Nucleus accumbens (tissue), 56 donors: ENCODE results near the gene DAPK3.

Source experiments
- DNase-seq, 56 donors: peaks; one replicate each; lab custom pipeline; 2025; lab: John Stamatoyannopoulos, UW

The DAPK3 gene

DNA sequence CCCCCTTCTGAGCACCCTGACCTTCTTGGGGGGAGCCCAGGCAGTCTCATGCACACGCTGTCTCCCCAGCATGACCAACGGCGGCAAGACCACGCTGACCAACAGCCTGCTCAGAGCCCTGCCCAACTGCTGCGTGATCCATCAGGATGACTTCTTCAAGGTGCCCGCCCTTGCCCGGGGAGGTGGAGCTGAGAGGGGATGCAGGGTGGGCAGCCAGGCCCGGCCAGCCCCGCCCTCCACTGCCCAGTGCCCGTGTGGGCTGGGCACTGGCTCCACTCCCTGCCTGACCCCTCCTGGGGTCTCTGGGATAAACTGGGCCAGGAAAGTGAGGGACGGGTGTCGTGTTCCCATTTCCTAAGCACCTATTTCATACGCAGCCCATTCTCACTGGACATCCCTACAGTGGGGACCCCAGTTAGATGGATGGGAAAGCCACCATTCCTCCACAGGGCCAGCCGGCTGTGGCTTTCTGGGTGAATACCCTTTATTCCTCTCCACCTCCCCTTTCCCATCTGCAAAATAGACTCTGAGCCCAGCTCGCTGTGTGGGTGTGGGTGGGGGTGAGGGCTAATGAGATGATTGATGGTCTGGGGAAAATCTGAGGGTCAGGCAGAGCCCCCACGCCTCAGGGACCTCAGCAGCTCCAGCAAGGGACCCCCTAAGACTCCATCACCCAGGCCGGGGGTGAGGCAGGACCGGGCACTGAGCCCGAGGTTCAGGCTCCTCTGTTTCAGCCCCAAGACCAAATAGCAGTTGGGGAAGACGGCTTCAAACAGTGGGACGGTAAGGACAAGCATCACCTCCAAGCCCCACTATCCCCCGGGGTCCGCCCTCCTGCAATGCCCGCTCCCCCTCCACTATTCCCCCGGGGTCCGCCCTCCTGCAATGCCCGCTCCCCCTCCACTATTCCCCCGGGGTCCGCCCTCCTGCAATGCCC lies 34.1 kb downstream of the DAPK3 start:
- no peak for DNase-seq

DNA sequence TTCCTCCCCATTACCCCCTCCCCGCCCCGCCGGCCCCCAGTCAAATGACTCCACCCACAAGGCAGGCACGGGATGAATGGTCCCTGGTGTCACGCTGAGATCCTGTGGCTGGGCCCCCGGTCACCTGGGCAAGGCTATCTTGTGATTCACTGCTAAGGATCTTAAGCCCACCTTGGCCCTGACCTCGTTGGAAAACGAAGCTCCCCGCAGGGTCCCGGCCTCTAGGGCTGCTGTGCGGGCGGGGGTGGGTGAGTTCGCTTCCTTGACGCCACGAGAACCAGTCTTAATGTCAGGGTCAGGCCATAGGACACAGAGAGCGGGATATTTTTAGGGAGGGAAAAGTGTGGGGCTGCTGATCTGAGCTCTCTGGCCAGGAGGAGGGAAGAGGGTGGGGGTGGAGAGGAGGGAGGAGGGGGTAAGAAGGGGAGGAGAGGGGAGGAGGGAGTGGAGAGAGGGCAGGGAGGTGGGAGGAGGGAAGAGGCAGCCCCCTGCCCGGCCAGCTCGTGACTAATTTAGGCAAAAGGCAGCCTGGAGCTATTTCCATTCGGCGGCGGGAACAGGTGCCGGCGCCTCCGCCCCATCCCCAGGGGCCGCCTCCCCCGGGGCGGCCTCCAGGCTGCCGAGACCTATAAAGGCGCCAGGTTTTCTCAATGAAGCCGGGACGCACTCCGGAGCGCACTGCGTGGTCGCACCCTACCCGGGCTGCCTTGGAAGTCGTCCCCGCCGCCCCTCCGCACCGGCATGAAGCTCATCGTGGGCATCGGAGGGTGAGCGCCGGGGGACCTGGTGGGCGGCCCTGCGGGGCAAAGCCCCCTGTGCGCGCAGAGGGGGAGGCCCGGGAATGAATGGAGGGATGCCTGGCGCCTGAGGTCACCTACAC lies 37.7 kb downstream of the DAPK3 start, which contains the start of gene NMRK2:
Gene NMRK2, plus strand, starts transcription at position 139 of the 880 bp plus-strand sequence. Its CDS starts 603 bp downstream, at position 742.
- peak in 1 of 56 donors; percentile 57 for DNase-seq

DNA sequence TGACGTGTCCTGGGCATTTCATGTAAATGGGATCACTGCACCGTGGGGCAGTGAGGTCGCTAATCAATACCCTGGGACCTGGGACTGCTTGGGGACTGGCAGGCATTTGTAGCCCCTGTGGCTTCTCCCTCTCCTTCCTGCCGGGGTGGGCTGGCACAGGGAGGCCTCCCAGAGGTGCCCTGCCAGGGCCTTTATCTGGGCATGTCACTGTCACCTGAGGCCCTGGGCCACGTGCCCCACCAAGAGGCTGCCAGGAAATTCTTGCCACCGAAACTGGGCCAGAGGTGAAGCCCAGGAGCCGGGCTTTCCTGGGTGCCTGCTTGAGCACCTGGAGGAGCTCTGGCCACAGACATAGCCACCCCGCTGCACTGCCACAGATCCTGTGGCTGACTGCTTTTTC lies 39.9 kb downstream of the DAPK3 start:
- no peak for DNase-seq

DNA sequence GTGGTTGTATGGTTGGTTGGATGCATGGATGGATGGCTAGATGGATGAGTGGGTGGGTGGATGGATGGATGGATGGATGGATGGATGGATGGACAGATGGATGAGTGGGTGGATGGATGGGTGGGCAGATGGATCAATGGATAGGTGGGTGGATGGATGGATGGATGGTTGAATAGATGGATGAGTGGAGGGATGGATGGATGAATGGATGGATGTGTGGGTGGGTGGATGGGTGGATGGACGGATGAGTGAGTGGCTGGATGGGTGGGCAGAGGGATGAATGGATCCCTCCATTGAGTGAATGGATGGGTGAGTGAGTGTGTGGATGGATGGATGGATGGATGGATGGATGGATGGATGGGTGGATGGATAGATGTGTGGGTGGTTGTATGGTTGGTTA lies 47.0 kb downstream of the DAPK3 start:
- no peak for DNase-seq

DNA sequence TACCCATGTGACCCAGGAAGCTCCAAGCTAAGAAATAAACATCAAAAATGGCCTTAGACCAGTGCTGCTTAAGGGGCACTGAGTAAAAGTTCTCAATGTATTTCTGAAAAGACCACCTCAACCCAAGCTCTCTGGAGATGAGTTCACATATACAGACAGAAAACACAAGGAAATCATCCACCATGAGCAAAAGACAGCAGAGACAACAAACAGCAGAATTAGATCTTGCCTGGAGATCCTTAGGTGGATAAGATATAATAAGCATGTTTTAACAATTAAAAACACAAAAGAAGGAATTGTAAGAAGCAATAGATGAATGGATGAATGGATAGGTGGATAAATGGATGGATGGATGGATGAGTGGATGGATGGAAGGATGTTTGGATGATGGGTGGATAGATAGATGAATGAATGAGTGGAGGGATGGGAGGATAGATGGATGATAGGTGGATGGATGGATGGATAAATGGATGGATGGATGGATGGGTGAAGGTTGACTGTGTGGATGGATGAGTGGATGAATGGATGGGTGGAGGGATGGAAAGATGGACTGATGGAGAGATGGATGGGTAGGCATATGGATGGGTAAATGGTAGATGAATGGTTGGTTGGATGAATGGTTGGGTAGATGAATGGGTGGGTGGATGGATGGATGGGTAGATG lies 47.7 kb downstream of the DAPK3 start:
- no peak for DNase-seq

DNA sequence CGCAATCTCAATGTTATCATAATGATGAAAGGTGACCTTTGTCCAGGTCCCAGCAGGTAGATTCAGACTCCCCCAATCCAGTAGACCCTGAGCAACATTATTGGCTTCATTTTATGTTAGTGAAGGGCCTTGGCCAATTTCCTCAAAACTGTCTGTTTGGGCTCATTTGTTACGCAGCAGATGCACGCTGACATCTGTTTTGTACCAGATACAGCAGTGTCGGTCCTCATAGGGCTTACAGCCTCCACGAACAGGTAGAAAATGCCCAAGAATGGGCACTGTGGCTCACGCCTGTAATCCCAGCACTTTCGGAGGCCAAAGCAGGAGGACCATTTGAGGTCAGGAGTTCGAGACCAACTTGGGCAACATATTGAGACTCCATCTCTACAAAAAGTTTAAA lies 51.1 kb downstream of the DAPK3 start:
- DNase-seq: no peak

DNA sequence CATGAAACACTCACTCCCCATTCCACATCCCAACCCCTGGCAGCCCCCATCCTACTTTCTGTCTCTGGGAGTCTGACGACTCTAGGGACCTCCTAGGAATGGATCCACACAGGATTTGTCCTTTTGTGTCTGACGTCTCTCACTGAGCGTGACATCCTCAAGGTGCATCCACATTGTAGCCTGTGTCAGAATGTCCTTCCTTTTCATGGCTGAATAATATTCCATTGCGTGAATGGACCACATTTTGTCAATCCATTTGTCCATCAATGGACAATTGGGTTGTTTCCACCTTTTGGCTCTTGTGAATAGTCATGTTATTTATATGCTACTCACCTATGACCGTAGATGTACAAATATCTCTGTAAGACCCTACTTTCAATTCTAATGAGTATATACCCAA lies 54.9 kb downstream of the DAPK3 start:
- no peak for DNase-seq

DNA sequence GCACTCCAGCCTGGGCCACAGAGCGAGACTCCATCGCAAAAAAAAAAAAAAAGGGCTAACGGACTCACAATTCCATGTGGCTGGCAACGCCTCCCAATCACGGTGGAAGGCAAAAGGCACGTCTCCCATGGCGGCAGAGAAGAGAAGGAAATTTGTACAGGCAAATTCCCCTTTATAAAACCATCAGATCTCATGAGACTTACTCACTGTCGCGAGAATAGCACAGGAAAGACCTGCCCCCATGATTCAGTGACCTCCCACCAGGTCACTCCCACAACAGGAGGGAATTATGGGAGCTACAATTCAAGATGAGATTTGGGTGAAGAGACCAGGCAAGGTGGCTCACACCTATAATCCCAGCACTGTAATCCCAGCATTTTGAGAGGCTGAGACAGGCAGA lies 56.7 kb downstream of the DAPK3 start:
- no peak for DNase-seq

DNA sequence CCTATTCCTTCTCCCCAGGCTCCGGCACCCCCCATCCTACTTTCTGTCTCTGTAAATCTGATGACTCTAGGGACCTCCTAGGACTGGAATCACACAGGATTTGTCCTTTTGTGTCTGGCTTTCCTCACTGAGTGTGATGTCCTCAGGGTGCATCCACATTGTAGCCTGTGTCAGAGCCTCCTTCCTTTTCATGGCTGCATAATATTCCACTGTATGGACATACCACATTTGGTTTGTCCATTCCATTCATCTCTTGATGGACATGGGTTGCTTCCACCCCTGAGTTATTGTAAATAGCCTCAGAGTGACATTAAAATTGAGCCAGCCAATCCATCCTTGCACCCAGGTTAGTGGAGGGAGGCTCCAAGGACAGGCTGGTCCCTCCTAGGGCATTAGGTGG lies 60.8 kb downstream of the DAPK3 start:
- DNase-seq: no peak
